Measurements from ENCODE around the gene COL23A1.

DNA sequence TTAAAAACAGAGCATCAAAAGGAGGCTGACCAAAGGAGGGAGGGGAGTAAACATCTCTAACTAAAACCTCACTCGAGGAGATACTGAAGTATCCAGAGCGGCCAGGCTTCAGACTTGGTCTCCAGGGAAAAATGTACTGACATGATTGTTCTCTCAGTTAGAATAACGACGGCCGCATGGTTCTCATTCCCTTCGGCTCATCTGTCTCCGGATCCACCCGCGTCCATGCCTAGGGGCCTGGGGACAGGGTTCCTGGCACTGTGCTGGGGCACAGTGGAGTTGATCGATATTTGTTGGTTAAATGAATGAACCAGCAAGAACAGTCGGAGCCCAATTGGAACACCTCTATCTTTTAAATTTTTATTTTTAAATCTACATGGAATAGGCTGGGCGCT lies 190.5 kb downstream of the COL23A1 start:
- TF ChIP-seq, protein P1, sequence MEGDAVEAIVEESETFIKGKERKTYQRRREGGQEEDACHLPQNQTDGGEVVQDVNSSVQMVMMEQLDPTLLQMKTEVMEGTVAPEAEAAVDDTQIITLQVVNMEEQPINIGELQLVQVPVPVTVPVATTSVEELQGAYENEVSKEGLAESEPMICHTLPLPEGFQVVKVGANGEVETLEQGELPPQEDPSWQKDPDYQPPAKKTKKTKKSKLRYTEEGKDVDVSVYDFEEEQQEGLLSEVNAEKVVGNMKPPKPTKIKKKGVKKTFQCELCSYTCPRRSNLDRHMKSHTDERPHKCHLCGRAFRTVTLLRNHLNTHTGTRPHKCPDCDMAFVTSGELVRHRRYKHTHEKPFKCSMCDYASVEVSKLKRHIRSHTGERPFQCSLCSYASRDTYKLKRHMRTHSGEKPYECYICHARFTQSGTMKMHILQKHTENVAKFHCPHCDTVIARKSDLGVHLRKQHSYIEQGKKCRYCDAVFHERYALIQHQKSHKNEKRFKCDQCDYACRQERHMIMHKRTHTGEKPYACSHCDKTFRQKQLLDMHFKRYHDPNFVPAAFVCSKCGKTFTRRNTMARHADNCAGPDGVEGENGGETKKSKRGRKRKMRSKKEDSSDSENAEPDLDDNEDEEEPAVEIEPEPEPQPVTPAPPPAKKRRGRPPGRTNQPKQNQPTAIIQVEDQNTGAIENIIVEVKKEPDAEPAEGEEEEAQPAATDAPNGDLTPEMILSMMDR (IDR thresholded peaks at IDR 0.05; ENCODE audit: low read depth, low read length) = no peak
- no peak for TF ChIP-seq EZH2phosphoT487 (IDR thresholded peaks at IDR 0.05; ENCODE audit: low read depth)

Data from OCI-LY3 (cell line).